SK-N-MC (cell line): ENCODE data around the gene TOP3B.

Experiments
- EZH2 ChIP-seq: fragments of 200-600 bp; sonication (generic); IDR thresholded peaks from one replicate; pipeline ENCODE4 v1.6.1; 2017; ENCODE audit warnings: antibody characterized with exemption
- POLR2AphosphoS5 ChIP-seq: IDR thresholded peaks from 2 replicates; pipeline ENCODE4 v1.6.1; 2012; ENCODE audit warnings: mild to moderate bottlenecking, low read depth, low read length, borderline replicate concordance

DNA sequence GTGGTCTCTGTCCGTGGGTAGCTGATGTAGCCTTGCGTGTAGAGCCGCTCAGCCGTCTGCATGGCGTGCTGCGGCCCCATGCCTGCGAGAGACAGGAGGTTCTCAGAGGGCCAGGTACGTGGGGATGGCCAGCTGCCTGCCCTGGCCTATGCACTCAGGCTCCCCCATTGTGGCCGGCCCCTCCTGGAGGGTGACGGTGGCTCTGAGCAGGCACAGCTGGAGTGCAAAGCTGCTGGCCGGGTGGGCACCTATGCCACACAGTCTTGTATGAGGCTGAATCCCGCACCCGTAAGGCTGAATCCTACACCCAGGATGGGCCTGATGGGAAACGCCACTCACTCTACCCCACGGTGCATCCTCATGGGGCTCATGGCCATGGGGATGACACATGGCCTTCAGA lies 18.4 kb downstream of the TOP3B start:
- no peak for TF ChIP-seq POLR2AphosphoS5
- TF ChIP-seq EZH2, result no peak
